Endometrium (tissue), 2 donors: ENCODE results near the gene NACC1.
"Not testable (repeated sequence)": the region's sequence is repeated elsewhere in the genome, so short reads cannot be mapped to it uniquely, and the experiment has no call there.

Source experiments
- FAIRE-seq: peaks from 2 replicates; lab custom pipeline; 2012; peaks lifted over from hg19 to GRCh38; lab: Jason Lieb, UNC
- donor health status: control.
- donor health status: control.

Gene NACC1

GRCh38 chr19:13146763-13147563 is 28.9 kb downstream of the NACC1 start:
- FAIRE-seq: no peak

GRCh38 chr19:13149173-13149627 is 31.1 kb downstream of the NACC1 start:
- FAIRE-seq: not testable (repeated sequence)

- FAIRE-seq: no peak
Measured at GRCh38 chr19:13149628-13150186, 31.6 kb downstream of the NACC1 start.

- FAIRE-seq: no peak
Measured at GRCh38 chr19:13150187-13150930, 32.3 kb downstream of the NACC1 start, which contains the start of the genes IER2 and STX10. TSS of gene IER2 (plus strand) at chr19:13150411. CDS start at chr19:13153187, 2,776 bp downstream. TSS of gene STX10 (minus strand) at chr19:13150375. CDS start at chr19:13150173, 202 bp downstream.

GRCh38 chr19:13150931-13151604 is 33.0 kb downstream of the NACC1 start:
- FAIRE-seq: no peak

GRCh38 chr19:13151605-13152355 is 33.7 kb downstream of the NACC1 start:
- no peak for FAIRE-seq

GRCh38 chr19:13152356-13152973 is 34.4 kb downstream of the NACC1 start:
- FAIRE-seq: no peak

- peak; percentile 61 for FAIRE-seq
Measured at GRCh38 chr19:13152974-13153568, 35.0 kb downstream of the NACC1 start.

GRCh38 chr19:13153569-13154240 is 35.6 kb downstream of the NACC1 start:
- FAIRE-seq: no peak

- FAIRE-seq: no peak
Measured at GRCh38 chr19:13154241-13154778, 36.2 kb downstream of the NACC1 start.

GRCh38 chr19:13154911-13155471 is 36.9 kb downstream of the NACC1 start:
- FAIRE-seq: no peak

- no peak for FAIRE-seq
Measured at GRCh38 chr19:13155472-13156359, 37.7 kb downstream of the NACC1 start.

- no peak for FAIRE-seq
Measured at GRCh38 chr19:13159713-13160112, 41.6 kb downstream of the NACC1 start.

- no peak for FAIRE-seq
Measured at GRCh38 chr19:13160557-13160956, 42.5 kb downstream of the NACC1 start.

- no peak for FAIRE-seq
Measured at GRCh38 chr19:13162724-13163608, 44.9 kb downstream of the NACC1 start.

GRCh38 chr19:13163609-13164342 is 45.7 kb downstream of the NACC1 start:
- no peak for FAIRE-seq
